WI38 (cell line): ENCODE measurements around the gene ZNF561.
A peak's percentile ranks its signal among the peaks of the same experiment; 100 is the strongest.
"Not testable (repeated sequence)": the region's sequence is repeated elsewhere in the genome, so short reads cannot be mapped to it uniquely, and the experiment has no call there.

ENCODE experiments used
- H3K4me3 ChIP-seq: 2 replicates; pipeline ENCODE4 v1.5.1; 2011; ENCODE audit warnings: low read depth, mild to moderate bottlenecking, control low read depth, low read length
- CTCF ChIP-seq: IDR thresholded peaks from 2 replicates; pipeline ENCODE4 v1.5.1; 2012; ENCODE audit warnings: low read depth, mild to moderate bottlenecking, control low read depth, low read length

Gene ZNF561

GRCh38 chr19:9615844-9616243 is 5.2 kb downstream of the ZNF561 start:
- TF ChIP-seq CTCF: no peak
- no peak overlapping the region for H3K4me3 ChIP-seq

GRCh38 chr19:9610484-9611113 is 10.4 kb downstream of the ZNF561 start:
- no peak for TF ChIP-seq CTCF
- no peak overlapping the region for H3K4me3 ChIP-seq

GRCh38 chr19:9608912-9609311 is 12.1 kb downstream of the ZNF561 start:
- no peak overlapping the region for H3K4me3 ChIP-seq
- TF ChIP-seq CTCF: no peak

GRCh38 chr19:9597027-9597426 is 24.0 kb downstream of the ZNF561 start:
- no peak for TF ChIP-seq CTCF

GRCh38 chr19:9586764-9587163 is 34.3 kb downstream of the ZNF561 start:
- peak; percentile 71 for TF ChIP-seq CTCF
- H3K4me3 ChIP-seq: no peak overlapping the region

More at GRCh38 chr19:9597027-9597426, 24.0 kb downstream of the ZNF561 start:
- no peak overlapping the region for H3K4me3 ChIP-seq

- TF ChIP-seq CTCF: no peak
Measured at GRCh38 chr19:9584073-9584833, 36.8 kb downstream of the ZNF561 start, which contains the start of gene ZNF121. ZNF121 (minus strand) TSS chr19:9584504; CDS start chr19:9568097, 16,407 bp downstream.

GRCh38 chr19:9582081-9582725 is 38.8 kb downstream of the ZNF561 start:
- not testable (repeated sequence) for H3K4me3 ChIP-seq

More at GRCh38 chr19:9584073-9584833, 36.8 kb downstream of the ZNF561 start, which contains the start of gene ZNF121:
- peak within 1 kb of the TSS; percentile 94 for H3K4me3 ChIP-seq
